A549 (cell line): ENCODE results near the gene GALNTL6. TPM values are rescaled to one million over a fixed set of nuclear protein-coding genes. Genes with fewer than 3 reads are reported as not detected.

Source experiments
- ATAC-seq, 2 experiments: fragments of 200-7000 bp in 1 of 2; fragments of >200 bp in 1 of 2; cut with Nextera tagmentation in 1 of 2; cut with Tn5 transposase in 1 of 2; 3 replicates each; pipeline versions ENCODE4 v1.8.0 to v1.9.1; 2018 to 2020; ENCODE audit warnings: mild to moderate bottlenecking in 1 of 2, moderate library complexity in 1 of 2
- CTCF ChIA-PET: fragments of 300-600 bp; sonication (Branson Sonifier 250); formaldehyde crosslinking; extraction: SDS; loops from one replicate; lab custom pipeline; 2021; ENCODE audit warnings: antibody characterized with exemption, inconsistent platforms; lab: Yijun Ruan, JAX
- POLR2A ChIA-PET: fragments of 350-600 bp; formaldehyde crosslinking; extraction: SDS; loops from one replicate; lab custom pipeline; 2021; ENCODE audit warnings: antibody characterized with exemption, inconsistent platforms; lab: Yijun Ruan, JAX
- DNase-seq, 2 experiments: peaks; one replicate each; pipeline versions ENCODE4 v3.0.0 to v3.0.0-alpha.2; 2011 to 2016; ENCODE audit warnings: low read depth in 1 of 2, low spot score in 1 of 2
- FAIRE-seq: peaks from 2 replicates; lab custom pipeline; 2011; peaks lifted over from hg19 to GRCh38; lab: Jason Lieb, UNC
- H3K27ac ChIP-seq, 2 experiments: fragments of >200 bp; sonication (Bioruptor Twin); formaldehyde crosslinking; 3 replicates each; pipeline ENCODE4 v1.5.1; 2016 to 2017
- H3K4me1 ChIP-seq: fragments of >200 bp; sonication (Bioruptor Twin); formaldehyde crosslinking; 3 replicates; pipeline ENCODE4 v1.6.1; 2016
- H3K4me2 ChIP-seq: fragments of >200 bp; sonication (Bioruptor Twin); formaldehyde crosslinking; 3 replicates; pipeline ENCODE4 v1.6.1; 2016
- H3K4me3 ChIP-seq: fragments of >200 bp; sonication (Bioruptor Twin); formaldehyde crosslinking; 3 replicates; pipeline ENCODE4 v1.5.1; 2016
- H3K9me3 ChIP-seq: fragments of >200 bp; sonication (Bioruptor Twin); formaldehyde crosslinking; 3 replicates; pipeline ENCODE4 v1.6.1; 2016
- BCL3 ChIP-seq: fragments of >200 bp; sonication (Bioruptor Twin); formaldehyde crosslinking; IDR thresholded peaks from 3 replicates; pipeline ENCODE4 v1.6.1; 2016
- CHD2 ChIP-seq: fragments of 150-350 bp; IDR thresholded peaks from 2 replicates; pipeline ENCODE4 v1.6.1; 2014; ENCODE audit warnings: low read length; ENCODE audit not compliant: partially characterized antibody
- CHD4 ChIP-seq: fragments of 200-600 bp; sonication (generic); IDR thresholded peaks from 2 replicates; pipeline ENCODE4 v1.6.1; 2016; ENCODE audit warnings: antibody characterized with exemption, mild to moderate bottlenecking, borderline replicate concordance
- EHF ChIP-seq: fragments of 250-450 bp; sonication (Bioruptor Pico); IDR thresholded peaks from 2 replicates; pipeline ENCODE4 v1.5.0; 2020; ENCODE audit warnings: mild to moderate bottlenecking
- ELK1 ChIP-seq: fragments of 150-350 bp; IDR thresholded peaks from 2 replicates; pipeline ENCODE4 v1.6.1; 2014; ENCODE audit warnings: low read depth, mild to moderate bottlenecking, low read length
- FOSL2 ChIP-seq, 2 experiments: fragments of 450-650 bp in 1 of 2; fragments of >200 bp in 1 of 2; sonication (Bioruptor Twin) in 1 of 2; formaldehyde crosslinking; IDR thresholded peaks; 2 replicates each; pipeline versions ENCODE4 v1.5.0 to v1.6.1; 2016 to 2020; ENCODE audit warnings: mild to moderate bottlenecking in 1 of 2, moderate library complexity in 1 of 2
- HDAC2 ChIP-seq: fragments of 200-600 bp; sonication (generic); IDR thresholded peaks from 2 replicates; pipeline ENCODE4 v1.6.1; 2016
- HEYL ChIP-seq: fragments of 250-450 bp; sonication (Bioruptor Pico); IDR thresholded peaks from 2 replicates; pipeline ENCODE4 v1.8.0; 2021; ENCODE audit warnings: mild to moderate bottlenecking, moderate library complexity
- HOXA7 ChIP-seq: fragments of 250-450 bp; sonication (Bioruptor Pico); IDR thresholded peaks from 2 replicates; pipeline ENCODE4 v1.5.0; 2020; ENCODE audit warnings: mild to moderate bottlenecking, moderate library complexity
- HOXB13 ChIP-seq: fragments of 250-450 bp; sonication (Bioruptor Pico); IDR thresholded peaks from 2 replicates; pipeline ENCODE4 v1.5.0; 2020; ENCODE audit warnings: low read depth, mild to moderate bottlenecking, moderate library complexity
- JUN ChIP-seq, 2 experiments: fragments of >200 bp; sonication (Bioruptor Twin); formaldehyde crosslinking; IDR thresholded peaks; 2 replicates in 1 of 2; 3 replicates in 1 of 2; pipeline ENCODE4 v1.6.1; 2016 to 2017
- KDM1A ChIP-seq: fragments of 200-600 bp; sonication (generic); IDR thresholded peaks from 2 replicates; pipeline ENCODE4 v1.6.1; 2016; ENCODE audit warnings: low read depth, mild to moderate bottlenecking
- KDM5A ChIP-seq: fragments of 200-600 bp; sonication (generic); IDR thresholded peaks from 2 replicates; pipeline ENCODE4 v1.6.1; 2016; ENCODE audit warnings: antibody characterized with exemption, mild to moderate bottlenecking
- MAFK ChIP-seq: fragments of 450-650 bp; IDR thresholded peaks from 2 replicates; pipeline ENCODE4 v1.6.1; 2014; ENCODE audit not compliant: partially characterized antibody
- MYC ChIP-seq: IDR thresholded peaks from 2 replicates; pipeline ENCODE4 v1.6.1; 2012; ENCODE audit warnings: mild to moderate bottlenecking, inconsistent platforms, low read length, improper control_type of control experiment, borderline replicate concordance
- NFE2L2 ChIP-seq: fragments of 150-350 bp; conservative IDR thresholded peaks from 2 replicates; pipeline ENCODE4 v1.6.1; 2014; ENCODE audit warnings: low read length
- NPAS2 ChIP-seq: fragments of 250-450 bp; sonication (Bioruptor Pico); IDR thresholded peaks from 2 replicates; pipeline ENCODE4 v1.8.0; 2022; ENCODE audit warnings: mild to moderate bottlenecking, moderate library complexity, borderline replicate concordance
- RARB ChIP-seq: fragments of 250-450 bp; sonication (Bioruptor Pico); IDR thresholded peaks from 2 replicates; pipeline ENCODE4 v1.8.0; 2021; ENCODE audit warnings: mild to moderate bottlenecking, moderate library complexity
- REST ChIP-seq: fragments of 200-600 bp; sonication (generic); IDR thresholded peaks from 2 replicates; pipeline ENCODE4 v1.6.1; 2016; ENCODE audit warnings: antibody characterized with exemption, mild to moderate bottlenecking, moderate library complexity
- RNF2 ChIP-seq: fragments of 200-600 bp; sonication (generic); IDR thresholded peaks from 2 replicates; pipeline ENCODE4 v1.6.1; 2016; ENCODE audit warnings: low read depth, mild to moderate bottlenecking, antibody characterized with exemption, moderate library complexity, borderline replicate concordance
- SMC3 ChIP-seq: fragments of >200 bp; sonication (Bioruptor Twin); formaldehyde crosslinking; IDR thresholded peaks from 3 replicates; pipeline ENCODE4 v1.6.1; 2018; ENCODE audit warnings: inconsistent platforms
- SREBF2 ChIP-seq: fragments of 450-650 bp; IDR thresholded peaks from 2 replicates; pipeline ENCODE4 v1.6.1; 2014; ENCODE audit warnings: mild to moderate bottlenecking, moderate library complexity
- TP53 ChIP-seq: fragments of 250-450 bp; sonication (Bioruptor Pico); IDR thresholded peaks from 2 replicates; pipeline ENCODE4 v1.5.0; 2021; ENCODE audit warnings: mild to moderate bottlenecking, moderate library complexity
- USF2 ChIP-seq: fragments of 450-650 bp; IDR thresholded peaks from 2 replicates; pipeline ENCODE4 v1.6.1; 2014; ENCODE audit warnings: antibody characterized with exemption
- ZC3H11A ChIP-seq: fragments of 450-650 bp; IDR thresholded peaks from 2 replicates; pipeline ENCODE4 v1.6.1; 2014; ENCODE audit warnings: antibody characterized with exemption, mild to moderate bottlenecking
- ZFP36 ChIP-seq: fragments of 450-650 bp; IDR thresholded peaks from 2 replicates; pipeline ENCODE4 v1.6.1; 2014; ENCODE audit warnings: borderline replicate concordance; ENCODE audit not compliant: partially characterized antibody
- ZSCAN20 ChIP-seq: fragments of 250-450 bp; sonication (Bioruptor Pico); IDR thresholded peaks from 2 replicates; pipeline ENCODE4 v1.8.0; 2022; ENCODE audit warnings: mild to moderate bottlenecking, moderate library complexity
- WGBS: methylation state at CpG from one replicate; pipeline ENCODE4 v1.1.6; 2017; ENCODE audit errors: missing lambda C conversion rate; 5-methylcytosine and 5-hydroxymethylcytosine counted together
- polyA plus RNA-seq, 4 experiments: library from polyadenylated mRNA; depleted of rRNA in 3 of 4; stranded (reverse); fragments of >200 nt; fragmentation: RNase III in 1 of 4; extraction: RNeasy Plus Mini Kit Qiagen cat#74134 plus additional on column Dnase treatment in 1 of 4; gene quantifications; 2 replicates in 3 of 4; 3 replicates in 1 of 4; pipeline ENCODE4 v1.2.3, GENCODE V29; 2011 to 2017

GALNTL6 gene
- polyA plus RNA-seq, 2 of the 4 experiments (the other 2 are of a cell fraction) = 0.06 to 0.49 TPM

- Histone ChIP-seq H3K27ac (no peak overlapping the region), H3K4me1 (no peaks in the 10 kb centered on the region), H3K4me3 (no peak overlapping the region), H3K9me3 (no peaks in the 10 kb centered on the region), H3K4me2 (no peak overlapping the region)
- ATAC-seq (no peak), DNase-seq (no peak), FAIRE-seq (no peak)
- ChIA-PET POLR2A (no interaction called here), CTCF (no interaction called here)
- TF ChIP-seq CHD4 = no peak
- no peak for TF ChIP-seq ZFP36
- TF ChIP-seq ZC3H11A = no peak
- TF ChIP-seq TP53 (CRISPR knock-in tag) = no peak
- TF ChIP-seq NFE2L2 = no peak
- TF ChIP-seq KDM5A = no peak
- TF ChIP-seq HDAC2 = no peak
- TF ChIP-seq CHD2 = no peak
- TF ChIP-seq KDM1A = no peak
- TF ChIP-seq USF2 = no peak
- no peak for TF ChIP-seq MYC
- no peak for TF ChIP-seq HEYL
- no peak for TF ChIP-seq BCL3
- TF ChIP-seq NPAS2 (CRISPR knock-in tag) = no peak
- TF ChIP-seq MAFK = no peak
- no peak for TF ChIP-seq SREBF2
- no peak for TF ChIP-seq SMC3
- no peak for TF ChIP-seq RNF2
These were observed 701.6 kb downstream of the GALNTL6 start for GRCh38 chr4:172514801-172515200.

GRCh38 chr4:172515266-172515879, 702.2 kb downstream of the GALNTL6 start:
- POLR2A ChIA-PET = no interaction called here
- ATAC-seq (no peak), FAIRE-seq (no peak), DNase-seq (no peak)
- CTCF ChIA-PET = no interaction called here
- Histone ChIP-seq H3K9me3 (no peaks in the 10 kb centered on the region), H3K4me3 (no peak overlapping the region), H3K27ac (no peak overlapping the region), H3K4me1 (no peaks in the 10 kb centered on the region), H3K4me2 (no peak overlapping the region)
- TF ChIP-seq HEYL = no peak
- no peak for TF ChIP-seq CHD4
- no peak for TF ChIP-seq REST
- no peak for TF ChIP-seq ZSCAN20
- no peak for TF ChIP-seq RARB (CRISPR knock-in tag)
- TF ChIP-seq SMC3 = no peak
- no peak for TF ChIP-seq KDM5A
- no peak for TF ChIP-seq JUN (IDR thresholded peaks at IDR 0.05)
- TF ChIP-seq HOXB13 (CRISPR knock-in tag) = no peak
- TF ChIP-seq NFE2L2 = no peak
- no peak for TF ChIP-seq EHF (CRISPR knock-in tag)
- no peak for TF ChIP-seq ELK1
- no peak for TF ChIP-seq HOXA7 (CRISPR knock-in tag)
- TF ChIP-seq NPAS2 (CRISPR knock-in tag) = no peak
- TF ChIP-seq ZFP36 = no peak
- no peak for TF ChIP-seq FOSL2 (IDR thresholded peaks at IDR 0.05)
- no peak for TF ChIP-seq FOSL2 (CRISPR knock-in tag; IDR thresholded peaks at IDR 0.05)
- 85% methylated on average over 7 of the region's 7 CpGs for WGBS
